GM18511 (cell line): ENCODE results near the gene SOX5.
"Not testable (repeated sequence)": the region's sequence is repeated elsewhere in the genome, so short reads cannot be mapped to it uniquely, and the experiment has no call there.

Experiments used
- ATAC-seq: cut with Tn5 transposase; IDR thresholded peaks from one replicate; pipeline ENCODE4 v1.9.1; 2021; ENCODE audit warnings: mild to moderate bottlenecking, moderate library complexity; ENCODE audit not compliant: unreplicated experiment

Gene SOX5

GRCh38 chr12:23555825-23556207, 393.7 kb downstream of the SOX5 start:
- no peak for ATAC-seq

GRCh38 chr12:23555180-23555824, 394.2 kb downstream of the SOX5 start:
- ATAC-seq = no peak

- ATAC-seq = no peak
These were observed 397.1 kb downstream of the SOX5 start for GRCh38 chr12:23552417-23552816.

GRCh38 chr12:23550753-23551152, 398.7 kb downstream of the SOX5 start:
- ATAC-seq = no peak

GRCh38 chr12:23548742-23549141, 400.7 kb downstream of the SOX5 start:
- no peak for ATAC-seq

GRCh38 chr12:23546756-23547155, 402.7 kb downstream of the SOX5 start:
- no peak for ATAC-seq

GRCh38 chr12:23543767-23544166, 405.7 kb downstream of the SOX5 start:
- ATAC-seq = no peak

- no peak for ATAC-seq
These were observed 407.3 kb downstream of the SOX5 start for GRCh38 chr12:23542187-23542586.

- ATAC-seq = no peak
These were observed 408.9 kb downstream of the SOX5 start for GRCh38 chr12:23540572-23540971.

- ATAC-seq = peak; percentile 99
These were observed 413.2 kb downstream of the SOX5 start for GRCh38 chr12:23536293-23536692.

GRCh38 chr12:23535441-23535840, 414.0 kb downstream of the SOX5 start:
- ATAC-seq = no peak

GRCh38 chr12:23534196-23534595, 415.3 kb downstream of the SOX5 start:
- no peak for ATAC-seq

- ATAC-seq = no peak
These were observed 415.8 kb downstream of the SOX5 start for GRCh38 chr12:23533699-23534098.

GRCh38 chr12:23533265-23533664, 416.2 kb downstream of the SOX5 start:
- no peak for ATAC-seq

GRCh38 chr12:23528316-23528715, 421.2 kb downstream of the SOX5 start:
- no peak for ATAC-seq

GRCh38 chr12:23525450-23526072, 423.9 kb downstream of the SOX5 start:
- no peak for ATAC-seq

- ATAC-seq = no peak
These were observed 426.1 kb downstream of the SOX5 start for GRCh38 chr12:23523339-23523738.

- not testable (repeated sequence) for ATAC-seq
These were observed 430.0 kb downstream of the SOX5 start for GRCh38 chr12:23519444-23519843.

- ATAC-seq = not testable (repeated sequence)
These were observed 433.7 kb downstream of the SOX5 start for GRCh38 chr12:23515785-23516184.

GRCh38 chr12:23510484-23510883, 439.0 kb downstream of the SOX5 start:
- no peak for ATAC-seq

GRCh38 chr12:23509832-23510231, 439.6 kb downstream of the SOX5 start:
- ATAC-seq = not testable (repeated sequence)

GRCh38 chr12:23507785-23508184, 441.7 kb downstream of the SOX5 start:
- ATAC-seq = not testable (repeated sequence)

- ATAC-seq = not testable (repeated sequence)
These were observed 443.7 kb downstream of the SOX5 start for GRCh38 chr12:23505736-23506135.
